22Rv1 (cell line): ENCODE data around the gene ZG16B.

Experiments used
- ZFX ChIP-seq: fragments of 450-650 bp; IDR thresholded peaks from 2 replicates; pipeline ENCODE4 v1.6.1; 2017; ENCODE audit warnings: antibody characterized with exemption, borderline replicate concordance
- TF ChIP-seq, protein P1 (sequence below): fragments of 450-650 bp; IDR thresholded peaks from 2 replicates; pipeline ENCODE4 v1.5.1; 2017; ENCODE audit warnings: mild to moderate bottlenecking

DNA sequence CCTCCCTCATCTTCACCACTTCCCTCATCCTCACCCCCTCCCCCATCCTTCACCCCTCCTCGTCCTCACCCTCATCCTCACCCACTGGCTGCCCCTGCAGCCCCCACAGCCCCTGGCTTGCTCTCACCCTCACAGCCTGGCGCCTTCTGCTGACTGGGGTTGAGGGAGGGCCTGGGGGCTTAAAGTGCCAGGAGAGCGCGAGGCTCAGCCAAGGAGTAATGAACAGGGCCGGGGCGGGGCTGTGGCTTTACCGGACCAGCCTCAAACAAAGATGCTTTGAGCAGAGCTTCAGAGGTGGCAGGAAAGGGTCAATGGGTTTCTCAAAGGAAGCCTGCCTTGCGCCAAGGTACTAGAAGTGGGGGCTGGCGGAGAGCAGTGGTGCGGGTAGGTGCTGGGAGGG lies 42.7 kb upstream of the ZG16B start, which contains the start of gene PRSS33:
- TF ChIP-seq, protein P1, sequence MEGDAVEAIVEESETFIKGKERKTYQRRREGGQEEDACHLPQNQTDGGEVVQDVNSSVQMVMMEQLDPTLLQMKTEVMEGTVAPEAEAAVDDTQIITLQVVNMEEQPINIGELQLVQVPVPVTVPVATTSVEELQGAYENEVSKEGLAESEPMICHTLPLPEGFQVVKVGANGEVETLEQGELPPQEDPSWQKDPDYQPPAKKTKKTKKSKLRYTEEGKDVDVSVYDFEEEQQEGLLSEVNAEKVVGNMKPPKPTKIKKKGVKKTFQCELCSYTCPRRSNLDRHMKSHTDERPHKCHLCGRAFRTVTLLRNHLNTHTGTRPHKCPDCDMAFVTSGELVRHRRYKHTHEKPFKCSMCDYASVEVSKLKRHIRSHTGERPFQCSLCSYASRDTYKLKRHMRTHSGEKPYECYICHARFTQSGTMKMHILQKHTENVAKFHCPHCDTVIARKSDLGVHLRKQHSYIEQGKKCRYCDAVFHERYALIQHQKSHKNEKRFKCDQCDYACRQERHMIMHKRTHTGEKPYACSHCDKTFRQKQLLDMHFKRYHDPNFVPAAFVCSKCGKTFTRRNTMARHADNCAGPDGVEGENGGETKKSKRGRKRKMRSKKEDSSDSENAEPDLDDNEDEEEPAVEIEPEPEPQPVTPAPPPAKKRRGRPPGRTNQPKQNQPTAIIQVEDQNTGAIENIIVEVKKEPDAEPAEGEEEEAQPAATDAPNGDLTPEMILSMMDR = no peak
- no peak for TF ChIP-seq ZFX
